ENCODE results near the gene HOXB13. TPM values are rescaled to one million over a fixed set of nuclear protein-coding genes. Genes with fewer than 3 reads are reported as not detected.

The HOXB13 gene
- polyA plus RNA-seq, 2 of the 4 experiments (the other 2 are of a cell fraction), result 3.2 to 3.5 TPM

- no peak for ATAC-seq
- DNase-seq (ENCODE audit: low read depth in 1 of 2, low spot score in 1 of 2), result no peak
- FAIRE-seq, result no peak
- H3K4me2 ChIP-seq, result no peak overlapping the region
- ChIA-PET POLR2A (no interaction called here), CTCF (interaction anchor here (0.7 to 33.0 kb wide), 5 partner anchors 16 to 141 kb away, joined by 3 to 852 read pairs (median 164); partner anchors contain the start of genes HOXB13, PRAC1 and PRAC2)
- TF ChIP-seq, protein P1, sequence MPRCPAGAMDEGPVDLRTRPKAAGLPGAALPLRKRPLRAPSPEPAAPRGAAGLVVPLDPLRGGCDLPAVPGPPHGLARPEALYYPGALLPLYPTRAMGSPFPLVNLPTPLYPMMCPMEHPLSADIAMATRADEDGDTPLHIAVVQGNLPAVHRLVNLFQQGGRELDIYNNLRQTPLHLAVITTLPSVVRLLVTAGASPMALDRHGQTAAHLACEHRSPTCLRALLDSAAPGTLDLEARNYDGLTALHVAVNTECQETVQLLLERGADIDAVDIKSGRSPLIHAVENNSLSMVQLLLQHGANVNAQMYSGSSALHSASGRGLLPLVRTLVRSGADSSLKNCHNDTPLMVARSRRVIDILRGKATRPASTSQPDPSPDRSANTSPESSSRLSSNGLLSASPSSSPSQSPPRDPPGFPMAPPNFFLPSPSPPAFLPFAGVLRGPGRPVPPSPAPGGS (IDR thresholded peaks at IDR 0.05), result no peak
- TF ChIP-seq, protein P2, sequence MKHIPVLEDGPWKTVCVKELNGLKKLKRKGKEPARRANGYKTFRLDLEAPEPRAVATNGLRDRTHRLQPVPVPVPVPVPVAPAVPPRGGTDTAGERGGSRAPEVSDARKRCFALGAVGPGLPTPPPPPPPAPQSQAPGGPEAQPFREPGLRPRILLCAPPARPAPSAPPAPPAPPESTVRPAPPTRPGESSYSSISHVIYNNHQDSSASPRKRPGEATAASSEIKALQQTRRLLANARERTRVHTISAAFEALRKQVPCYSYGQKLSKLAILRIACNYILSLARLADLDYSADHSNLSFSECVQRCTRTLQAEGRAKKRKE (CRISPR knock-in tag; IDR thresholded peaks at IDR 0.05; ENCODE audit: low read depth), result no peak
- no peak for TF ChIP-seq EHMT2 (IDR thresholded peaks at IDR 0.05; ENCODE audit: low read depth)
- TF ChIP-seq NR3C1 (IDR thresholded peaks at IDR 0.05), result no peak
- TF ChIP-seq MAZ (IDR thresholded peaks at IDR 0.05; ENCODE audit: borderline replicate concordance, low read depth, low read length), result no peak
- no peak for TF ChIP-seq ESRRA (IDR thresholded peaks at IDR 0.05; ENCODE audit: borderline replicate concordance, low read length)
- TF ChIP-seq EP300 (IDR thresholded peaks at IDR 0.05), result no peak
- TF ChIP-seq FOXS1 (CRISPR knock-in tag; IDR thresholded peaks at IDR 0.05), result no peak
- TF ChIP-seq ZC3H11A (IDR thresholded peaks at IDR 0.05), result no peak
- no peak for TF ChIP-seq E2F6 (IDR thresholded peaks at IDR 0.05; ENCODE audit: borderline replicate concordance, low read depth)
- no peak for TF ChIP-seq HOXB5 (CRISPR knock-in tag; IDR thresholded peaks at IDR 0.05)
- no peaks in the 10 kb centered on the region for H3K4me1 ChIP-seq
- H3K9me3 ChIP-seq, result no peaks in the 10 kb centered on the region
- H3K4me3 ChIP-seq, result no peak overlapping the region
- WGBS (ENCODE audit: missing lambda C conversion rate), result 83% methylated on average over 37 of the region's 37 CpGs
- no peak overlapping the region for H3K27ac ChIP-seq
Observed at GRCh38 chr17:48738803-48739526, 10.4 kb upstream of the HOXB13 start.

GRCh38 chr17:48738424-48738802, 9.9 kb upstream of the HOXB13 start:
- Histone ChIP-seq H3K9me3 (no peaks in the 10 kb centered on the region), H3K4me3 (no peak overlapping the region), H3K4me1 (no peaks in the 10 kb centered on the region), H3K4me2 (no peak overlapping the region), H3K27ac (no peak overlapping the region)
- DNase-seq (ENCODE audit: low read depth in 1 of 2, low spot score in 1 of 2), result no peak
- ChIA-PET CTCF (interaction anchor here (0.7 to 33.0 kb wide), 7 partner anchors 12 to 142 kb away, joined by 3 to 852 read pairs (median 10); partner anchors contain the start of genes HOXB13, PRAC1 and PRAC2), POLR2A (no interaction called here)
- WGBS (ENCODE audit: missing lambda C conversion rate), result 72% methylated on average over 11 of the region's 11 CpGs
- ATAC-seq, result no peak
- FAIRE-seq, result no peak
- TF ChIP-seq RAD21 (conservative IDR thresholded peaks at IDR 0.05 in 1 of 2, IDR thresholded peaks at IDR 0.05 in 1 of 2) (no peak), USF2 (IDR thresholded peaks at IDR 0.05) (no peak), FOSL2 (IDR thresholded peaks at IDR 0.05) (no peak), FOSL2 (CRISPR knock-in tag; IDR thresholded peaks at IDR 0.05) (no peak), GATA3 (IDR thresholded peaks at IDR 0.05; ENCODE audit: borderline replicate concordance) (no peak), NR3C1 (IDR thresholded peaks at IDR 0.05) (no peak), CBX2 (IDR thresholded peaks at IDR 0.05; ENCODE audit: borderline replicate concordance, low read depth) (no peak), HOXB13 (CRISPR knock-in tag; IDR thresholded peaks at IDR 0.05; ENCODE audit: low read depth) (no peak), EHF (CRISPR knock-in tag; IDR thresholded peaks at IDR 0.05) (no peak)

Measured in A549 (cell line).